ENCODE results near the gene ZNF507. TPM values are rescaled to one million over a fixed set of nuclear protein-coding genes. Genes with fewer than 3 reads are reported as not detected.

ZNF507 gene
- total and polyA plus RNA-seq, 2 of the 8 experiments (the other 6 are each of a cell fraction or from before 2014, with no cell fraction given) = 8.6 to 28.8 TPM

DNA sequence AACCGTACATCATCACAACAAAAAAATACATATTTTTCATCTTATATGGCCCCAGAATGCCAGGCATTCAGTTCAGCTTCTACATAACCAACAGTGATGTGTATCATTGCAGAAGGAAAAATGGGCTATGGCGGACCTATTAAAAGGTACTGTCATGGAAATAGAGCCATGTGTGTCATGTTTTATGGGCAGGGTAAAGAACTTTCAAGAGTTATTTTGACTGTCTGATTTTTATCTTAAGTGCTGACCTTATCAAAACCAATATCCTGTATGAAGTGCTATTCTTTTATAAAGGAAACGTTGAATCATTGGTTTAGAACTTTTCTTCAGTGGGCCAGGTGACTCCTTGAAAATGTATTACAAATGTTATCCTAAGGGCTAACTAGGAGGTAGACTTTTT is 9.9 kb downstream of the ZNF507 start:
- H3K79me2 ChIP-seq (ENCODE audit: control insufficient read depth in 1 of 2, insufficient read depth in 2 of 2, low read length in 2 of 2) = peaks cover 0 to 21% of the 10 kb centered on the region in 2 experiments; a peak in 3 of 4 replicates
- H3K79me1 ChIP-seq (ENCODE audit: low read depth, low read length) = peaks cover 2% of the 10 kb centered on the region
- 90 to 100% methylated on average over 1 to 3 of the region's 3 CpGs for WGBS, 2 experiments (ENCODE audit: extremely low coverage in 1 of 2, insufficient coverage in 1 of 2, insufficient read length in 1 of 2, insufficient replicate concordance in 2 of 2, low coverage in 1 of 2, low lambda C conversion rate in 2 of 2, missing lambda C conversion rate in 1 of 2)
- H2BK120ac ChIP-seq (replicated peaks; ENCODE audit: low read depth, low read length) = no peak overlapping the region
- no peak overlapping the region for H2BK12ac ChIP-seq (ENCODE audit: low read depth, low read length)
- H3K9ac ChIP-seq (replicated peaks in 1 of 4; ENCODE audit: extremely low read depth in 1 of 4, low read depth in 3 of 4, low read length in 3 of 4) = no peak overlapping the region
- H4K8ac ChIP-seq (ENCODE audit: extremely low read depth, insufficient read depth, low read length) = no peak overlapping the region
- H3K4me1 ChIP-seq (replicated peaks in 1 of 4; ENCODE audit: control insufficient read depth in 3 of 4, insufficient read depth in 4 of 4, low read length in 3 of 4) = no peaks in the 10 kb centered on the region
- no peak overlapping the region for H3K14ac ChIP-seq (ENCODE audit: insufficient read length)
- no peak overlapping the region for H2AK5ac ChIP-seq (ENCODE audit: low read depth, low read length)
- no peaks in the 10 kb centered on the region for H3K27me3 ChIP-seq (replicated peaks in 1 of 4; ENCODE audit: control insufficient read depth in 3 of 4, extremely low read depth in 1 of 4, insufficient read depth in 3 of 4, low read length in 3 of 4)
- H2AFZ ChIP-seq (ENCODE audit: low read length) = no peak overlapping the region
- no peak overlapping the region for H3K23ac ChIP-seq (ENCODE audit: insufficient read length)
- no peak overlapping the region for H2BK15ac ChIP-seq (ENCODE audit: low read length)
- POLR2A ChIA-PET (ENCODE audit: partially characterized antibody) = no interaction called here
- H3K4me3 ChIP-seq (ENCODE audit: extremely low read depth in 1 of 4, insufficient read depth in 2 of 4, low read depth in 3 of 4, low read length in 4 of 4) = no peak overlapping the region
- peaks cover 0 to 4% of the 10 kb centered on the region in 2 experiments for H4K20me1 ChIP-seq (replicated peaks in 1 of 2; ENCODE audit: control insufficient read depth in 1 of 2, insufficient read depth in 2 of 2, low read length in 2 of 2)
- FAIRE-seq (no peak), DNase-seq (ENCODE audit: low read depth in 1 of 2, low spot score in 2 of 2) (no peak)
- no peak overlapping the region for H3K56ac ChIP-seq (replicated peaks; ENCODE audit: insufficient read length, low read depth, low read length)
- TF ChIP-seq CTBP2 (IDR thresholded peaks at IDR 0.05; ENCODE audit: borderline replicate concordance, insufficient read depth, insufficient read length, low read length) (no peak), SAP30 (IDR thresholded peaks at IDR 0.05; ENCODE audit: insufficient read depth, insufficient replicate concordance, low read length) (no peak), POU5F1 (IDR thresholded peaks at IDR 0.05; ENCODE audit: low read depth, low read length) (no peak), BCL11A (IDR thresholded peaks at IDR 0.05; ENCODE audit: low read depth in 2 of 2, low read length in 2 of 2) (no peak), EZH2 (IDR thresholded peaks at IDR 0.05; ENCODE audit: low read depth, low read length, severe bottlenecking) (no peak), TEAD4 (IDR thresholded peaks at IDR 0.05; ENCODE audit: low read depth, low read length) (no peak), ZNF274 (IDR thresholded peaks at IDR 0.05; ENCODE audit: borderline replicate concordance, extremely low read depth, low read length) (no peak), RXRA (IDR thresholded peaks at IDR 0.05; ENCODE audit: insufficient read depth, low read depth, low read length) (no peak), PHF8 (conservative IDR thresholded peaks at IDR 0.05; ENCODE audit: low read depth, low read length) (no peak), EP300 (IDR thresholded peaks at IDR 0.05; ENCODE audit: borderline replicate concordance in 1 of 2, low read depth in 2 of 2, low read length in 2 of 2) (no peak), BRCA1 (IDR thresholded peaks at IDR 0.05; ENCODE audit: low read depth, low read length) (no peak)
- TF ChIP-seq, protein P1, sequence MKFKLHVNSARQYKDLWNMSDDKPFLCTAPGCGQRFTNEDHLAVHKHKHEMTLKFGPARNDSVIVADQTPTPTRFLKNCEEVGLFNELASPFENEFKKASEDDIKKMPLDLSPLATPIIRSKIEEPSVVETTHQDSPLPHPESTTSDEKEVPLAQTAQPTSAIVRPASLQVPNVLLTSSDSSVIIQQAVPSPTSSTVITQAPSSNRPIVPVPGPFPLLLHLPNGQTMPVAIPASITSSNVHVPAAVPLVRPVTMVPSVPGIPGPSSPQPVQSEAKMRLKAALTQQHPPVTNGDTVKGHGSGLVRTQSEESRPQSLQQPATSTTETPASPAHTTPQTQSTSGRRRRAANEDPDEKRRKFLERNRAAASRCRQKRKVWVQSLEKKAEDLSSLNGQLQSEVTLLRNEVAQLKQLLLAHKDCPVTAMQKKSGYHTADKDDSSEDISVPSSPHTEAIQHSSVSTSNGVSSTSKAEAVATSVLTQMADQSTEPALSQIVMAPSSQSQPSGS (IDR thresholded peaks at IDR 0.05; ENCODE audit: low read length) = no peak
- CTCF ChIA-PET (ENCODE audit: partially characterized antibody) = interaction anchor here (0.7 to 1.9 kb wide), 5 partner anchors 9 to 1145 kb away, joined by 3 to 6 read pairs (median 3); no protein-coding TSS in a partner anchor
- H3K9me3 ChIP-seq (ENCODE audit: insufficient read depth in 2 of 2, low read depth in 1 of 2, low read length in 1 of 2) = no peaks in the 10 kb centered on the region
- no peak overlapping the region for H2BK20ac ChIP-seq (ENCODE audit: low read length)
- H3K4ac ChIP-seq (replicated peaks; ENCODE audit: insufficient read length, low read depth, low read length) = no peak overlapping the region
- H3K36me3 ChIP-seq (ENCODE audit: control insufficient read depth in 2 of 4, insufficient read depth in 4 of 4, low read length in 3 of 4) = peaks cover 30 to 78% (median 61%) of the 10 kb centered on the region in 4 experiments
- H3K18ac ChIP-seq (ENCODE audit: extremely low read depth, low read length) = no peak overlapping the region
- no peak overlapping the region for H3K27ac ChIP-seq (ENCODE audit: low read depth, low read length)
- no peak overlapping the region for H2BK5ac ChIP-seq (ENCODE audit: low read depth, low read length)
- no peak overlapping the region for H4K5ac ChIP-seq (ENCODE audit: insufficient read length, low read depth, low read length)
- H3K4me2 ChIP-seq (ENCODE audit: insufficient read depth in 1 of 2, low read depth in 2 of 2, low read length in 2 of 2) = no peak overlapping the region
- H4K91ac ChIP-seq (replicated peaks; ENCODE audit: insufficient read length, low read length) = no peak overlapping the region
- no peaks in the 10 kb centered on the region for H3K23me2 ChIP-seq (ENCODE audit: low read depth, low read length)
